ENCODE measurements around the gene TMEM139.
"Not testable (repeated sequence)": the region's sequence is repeated elsewhere in the genome, so short reads cannot be mapped to it uniquely, and the experiment has no call there.

The TMEM139 gene

GRCh38 chr7:143286522-143286890 is 1.7 kb downstream of the TMEM139 start:
- Mint-ChIP-seq H3K27me3 (no peaks in the 10 kb centered on the region), H3K4me1 (ENCODE audit: low read depth in 2 of 2) (peaks cover 32 to 34% of the 10 kb centered on the region in 2 donors), H3K4me3 (peak overlapping the region; percentile 14 to 97), H3K36me3 (ENCODE audit: insufficient read depth) (peaks cover 19% of the 10 kb centered on the region), H3K9me3 (no peaks in the 10 kb centered on the region), H3K27ac (no peak overlapping the region)
- ATAC-seq (replicated peaks) (no peak), DNase-seq (no peak)

- Mint-ChIP-seq H3K36me3 (ENCODE audit: insufficient read depth) (peaks cover 28% of the 10 kb centered on the region), H3K27me3 (no peaks in the 10 kb centered on the region), H3K9me3 (no peaks in the 10 kb centered on the region), H3K27ac (peak overlapping the region; percentile 91 to 94), H3K4me3 (peak overlapping the region; percentile 97 to 99), H3K4me1 (ENCODE audit: low read depth in 2 of 2) (peaks cover 34 to 36% of the 10 kb centered on the region in 2 donors)
- ATAC-seq (replicated peaks) (no peak), DNase-seq (no peak)
Measured at GRCh38 chr7:143287339-143287934, 2.7 kb downstream of the TMEM139 start.

- ATAC-seq (replicated peaks) (peak; percentile 93), DNase-seq (peak; percentile 94 to 98 (median 97))
- peaks cover 35% of the 10 kb centered on the region for H3K36me3 Mint-ChIP-seq (ENCODE audit: insufficient read depth)
- H3K4me3 Mint-ChIP-seq: peak within 1 kb of the TSS; percentile 97 to 99
- H3K27ac Mint-ChIP-seq: peak within 1 kb of the TSS; percentile 91 to 94
- peaks cover 34 to 36% of the 10 kb centered on the region in 2 donors for H3K4me1 Mint-ChIP-seq (ENCODE audit: low read depth in 2 of 2)
- no peaks in the 10 kb centered on the region for H3K27me3 Mint-ChIP-seq
- no peaks in the 10 kb centered on the region for H3K9me3 Mint-ChIP-seq
Measured at GRCh38 chr7:143287935-143288826, 3.4 kb downstream of the TMEM139 start, which contains the start of gene CASP2. Gene CASP2 (plus strand): TSS chr7:143288351. CDS start chr7:143288456, 105 bp downstream.

GRCh38 chr7:143288836-143289235 is 4.1 kb downstream of the TMEM139 start:
- Mint-ChIP-seq H3K4me1 (ENCODE audit: low read depth in 2 of 2) (peaks cover 34 to 40% of the 10 kb centered on the region in 2 donors), H3K9me3 (no peaks in the 10 kb centered on the region), H3K36me3 (ENCODE audit: insufficient read depth) (peaks cover 42% of the 10 kb centered on the region), H3K27me3 (no peaks in the 10 kb centered on the region), H3K4me3 (peak overlapping the region; percentile 97 to 99), H3K27ac (peak overlapping the region; percentile 91 to 94)
- DNase-seq: no peak
- ATAC-seq (replicated peaks): no peak

- peaks cover 34 to 46% of the 10 kb centered on the region in 2 donors for H3K4me1 Mint-ChIP-seq (ENCODE audit: low read depth in 2 of 2)
Measured at GRCh38 chr7:143289421-143289820, 4.7 kb downstream of the TMEM139 start.

GRCh38 chr7:143289888-143290287 is 5.1 kb downstream of the TMEM139 start:
- Mint-ChIP-seq H3K27ac (peak overlapping the region in 1 of 2 donors; percentile 94), H3K4me3 (peak overlapping the region; percentile 97 to 99), H3K4me1 (ENCODE audit: low read depth in 2 of 2) (peaks cover 32 to 48% of the 10 kb centered on the region in 2 donors), H3K36me3 (ENCODE audit: insufficient read depth) (peaks cover 52% of the 10 kb centered on the region)
- not testable (repeated sequence) for H3K9me3 Mint-ChIP-seq; DNase-seq; H3K27me3 Mint-ChIP-seq; ATAC-seq (replicated peaks)

More at GRCh38 chr7:143289421-143289820, 4.7 kb downstream of the TMEM139 start:
- Mint-ChIP-seq H3K27ac (peak overlapping the region; percentile 91 to 94), H3K4me3 (peak overlapping the region; percentile 97 to 99), H3K27me3 (no peaks in the 10 kb centered on the region), H3K36me3 (ENCODE audit: insufficient read depth) (peaks cover 48% of the 10 kb centered on the region), H3K9me3 (no peaks in the 10 kb centered on the region)
- DNase-seq (no peak), ATAC-seq (replicated peaks) (no peak)

GRCh38 chr7:143290293-143290692 is 5.5 kb downstream of the TMEM139 start:
- H3K4me3 Mint-ChIP-seq: peak overlapping the region; percentile 97 to 99
- H3K27me3 Mint-ChIP-seq: no peaks in the 10 kb centered on the region
- ATAC-seq (replicated peaks) (no peak), DNase-seq (no peak)
- H3K4me1 Mint-ChIP-seq (ENCODE audit: low read depth in 2 of 2): peaks cover 32 to 51% of the 10 kb centered on the region in 2 donors
- peaks cover 56% of the 10 kb centered on the region for H3K36me3 Mint-ChIP-seq (ENCODE audit: insufficient read depth)
- peak overlapping the region in 1 of 2 donors; percentile 94 for H3K27ac Mint-ChIP-seq
- H3K9me3 Mint-ChIP-seq: no peaks in the 10 kb centered on the region

- H3K4me1 Mint-ChIP-seq (ENCODE audit: low read depth in 2 of 2): peaks cover 31 to 62% of the 10 kb centered on the region in 2 donors
- H3K36me3 Mint-ChIP-seq (ENCODE audit: insufficient read depth): peaks cover 81% of the 10 kb centered on the region
- no peaks in the 10 kb centered on the region for H3K9me3 Mint-ChIP-seq
- no peak overlapping the region for H3K4me3 Mint-ChIP-seq
- DNase-seq (no peak), ATAC-seq (replicated peaks) (no peak)
- H3K27me3 Mint-ChIP-seq: no peaks in the 10 kb centered on the region
- H3K27ac Mint-ChIP-seq: no peak overlapping the region
Measured at GRCh38 chr7:143292876-143293275, 8.1 kb downstream of the TMEM139 start.

- Mint-ChIP-seq H3K27ac (peak overlapping the region; percentile 40 to 42), H3K4me1 (ENCODE audit: low read depth in 2 of 2) (peaks cover 19 to 53% of the 10 kb centered on the region in 2 donors), H3K36me3 (ENCODE audit: insufficient read depth) (peaks cover 94% of the 10 kb centered on the region), H3K9me3 (no peaks in the 10 kb centered on the region), H3K27me3 (no peaks in the 10 kb centered on the region), H3K4me3 (no peak overlapping the region)
- ATAC-seq (replicated peaks) (no peak), DNase-seq (no peak)
Measured at GRCh38 chr7:143295870-143296269, 11.1 kb downstream of the TMEM139 start.

GRCh38 chr7:143296686-143297085 is 11.9 kb downstream of the TMEM139 start:
- Mint-ChIP-seq H3K27ac (peak overlapping the region; percentile 20 to 42), H3K4me1 (ENCODE audit: low read depth in 2 of 2) (peaks cover 14 to 45% of the 10 kb centered on the region in 2 donors), H3K9me3 (no peaks in the 10 kb centered on the region), H3K36me3 (ENCODE audit: insufficient read depth) (peaks cover 95% of the 10 kb centered on the region), H3K4me3 (no peak overlapping the region), H3K27me3 (no peaks in the 10 kb centered on the region)
- DNase-seq (no peak), ATAC-seq (replicated peaks) (no peak)

GRCh38 chr7:143299346-143299745 is 14.6 kb downstream of the TMEM139 start:
- Mint-ChIP-seq H3K36me3 (ENCODE audit: insufficient read depth) (peaks cover 91% of the 10 kb centered on the region), H3K4me3 (no peak overlapping the region), H3K4me1 (ENCODE audit: low read depth in 2 of 2) (peaks cover 12 to 39% of the 10 kb centered on the region in 2 donors), H3K27ac (peak overlapping the region in 1 of 2 donors; percentile 19), H3K9me3 (no peaks in the 10 kb centered on the region), H3K27me3 (no peaks in the 10 kb centered on the region)
- DNase-seq (no peak), ATAC-seq (replicated peaks) (no peak)

- H3K9me3 Mint-ChIP-seq: no peaks in the 10 kb centered on the region
- ATAC-seq (replicated peaks) (peak; percentile 97), DNase-seq (peak; percentile 47 to 55 (median 54))
- H3K27me3 Mint-ChIP-seq: no peaks in the 10 kb centered on the region
- peaks cover 91% of the 10 kb centered on the region for H3K36me3 Mint-ChIP-seq (ENCODE audit: insufficient read depth)
- peak overlapping the region in 1 of 2 donors; percentile 19 for H3K27ac Mint-ChIP-seq
- peaks cover 12 to 36% of the 10 kb centered on the region in 2 donors for H3K4me1 Mint-ChIP-seq (ENCODE audit: low read depth in 2 of 2)
- H3K4me3 Mint-ChIP-seq: no peak overlapping the region
Measured at GRCh38 chr7:143299840-143300239, 15.1 kb downstream of the TMEM139 start.
